Neuronal stem cell (in vitro differentiated cells): ENCODE measurements around the gene RAPGEF6.
"Not testable (repeated sequence)": the region's sequence is repeated elsewhere in the genome, so short reads cannot be mapped to it uniquely, and the experiment has no call there.

Source experiments
- DNase-seq: peaks from one replicate; pipeline ENCODE4 v3.0.0-alpha.2; 2013; ENCODE audit warnings: low spot score
- H2AFZ ChIP-seq: one replicate; pipeline ENCODE4 v1.6.1; 2013; ENCODE audit warnings: mild to moderate bottlenecking, low read length, inconsistent platforms
- H2AK5ac ChIP-seq: 2 replicates; pipeline ENCODE4 v1.6.1; 2013; ENCODE audit warnings: low read depth, mild to moderate bottlenecking, inconsistent platforms, low read length, moderate library complexity, mixed read lengths
- H2BK120ac ChIP-seq: 2 replicates; pipeline ENCODE4 v1.6.1; 2013; ENCODE audit warnings: low read depth, mild to moderate bottlenecking, inconsistent platforms, low read length, moderate library complexity, mixed read lengths
- H2BK12ac ChIP-seq: one replicate; pipeline ENCODE4 v1.6.1; 2013; ENCODE audit warnings: low read length, inconsistent platforms
- H2BK15ac ChIP-seq: 2 replicates; pipeline ENCODE4 v1.6.1; 2013; ENCODE audit warnings: mild to moderate bottlenecking, low read length, inconsistent platforms, mixed read lengths
- H2BK5ac ChIP-seq: one replicate; pipeline ENCODE4 v1.6.1; 2013; ENCODE audit warnings: inconsistent platforms, mild to moderate bottlenecking, low read length, moderate library complexity
- H3K14ac ChIP-seq: one replicate; pipeline ENCODE4 v1.6.1; 2013; ENCODE audit warnings: low read length, inconsistent platforms
- H3K18ac ChIP-seq: 2 replicates; pipeline ENCODE4 v1.6.1; 2013; ENCODE audit warnings: low read length, inconsistent platforms
- H3K23ac ChIP-seq: 2 replicates; pipeline ENCODE4 v1.6.1; 2013; ENCODE audit warnings: low read depth, mild to moderate bottlenecking, mixed read lengths, low read length, inconsistent platforms; ENCODE audit not compliant: poor library complexity
- H3K27ac ChIP-seq: replicated peaks from 3 replicates; pipeline ENCODE4 v1.5.1; 2013; ENCODE audit warnings: low read length, inconsistent platforms
- H3K27me3 ChIP-seq, 3 experiments: 2 replicates each; pipeline ENCODE4 v1.6.1; 2013; ENCODE audit warnings: low read length in 3 of 3, mild to moderate bottlenecking in 2 of 3, inconsistent platforms in 1 of 3, low read depth in 1 of 3, mixed read lengths in 1 of 3, moderate library complexity in 1 of 3; ENCODE audit not compliant: control insufficient read depth in 3 of 3, insufficient read depth in 3 of 3
- H3K36me3 ChIP-seq, 2 donors: replicated peaks in 1 of 2; 2 replicates each; pipeline ENCODE4 v1.6.1; 2013; ENCODE audit warnings: low read length in 2 of 2; ENCODE audit not compliant: control insufficient read depth in 2 of 2, insufficient read depth in 2 of 2
- H3K4ac ChIP-seq: 2 replicates; pipeline ENCODE4 v1.6.1; 2013; ENCODE audit warnings: inconsistent platforms, mild to moderate bottlenecking, low read length, moderate library complexity
- H3K4me1 ChIP-seq, 2 donors: 1 replicate in 1 of 2; 2 replicates in 1 of 2; pipeline ENCODE4 v1.6.1; 2013; ENCODE audit warnings: low read length in 2 of 2, low read depth in 1 of 2; ENCODE audit not compliant: control insufficient read depth in 2 of 2, insufficient read depth in 1 of 2
- H3K4me2 ChIP-seq: one replicate; pipeline ENCODE4 v1.6.1; 2013; ENCODE audit warnings: mild to moderate bottlenecking, low read length, inconsistent platforms; ENCODE audit not compliant: insufficient read depth, poor library complexity, severe bottlenecking
- H3K4me3 ChIP-seq, 2 donors: 2 replicates each; pipeline ENCODE4 v1.5.1; 2013; ENCODE audit warnings: low read length in 2 of 2, mild to moderate bottlenecking in 2 of 2, inconsistent platforms in 1 of 2, moderate library complexity in 1 of 2
- H3K79me1 ChIP-seq: one replicate; pipeline ENCODE4 v1.6.1; 2013; ENCODE audit warnings: low read depth, mild to moderate bottlenecking, inconsistent platforms, low read length, moderate library complexity
- H3K9ac ChIP-seq: one replicate; pipeline ENCODE4 v1.6.1; 2013; ENCODE audit warnings: mild to moderate bottlenecking, low read depth, low read length, inconsistent platforms; ENCODE audit not compliant: poor library complexity
- H3K9me3 ChIP-seq, 2 donors: replicated peaks in 1 of 2; 2 replicates each; pipeline versions ENCODE3 to v1.6.1; 2013; ENCODE audit warnings: low read length in 2 of 2, mild to moderate bottlenecking in 2 of 2, inconsistent platforms in 1 of 2, low read depth in 1 of 2, mixed read lengths in 1 of 2, moderate library complexity in 1 of 2; ENCODE audit not compliant: control insufficient read depth in 2 of 2, insufficient read depth in 1 of 2
- H4K8ac ChIP-seq: one replicate; pipeline ENCODE4 v1.6.1; 2013; ENCODE audit warnings: low read depth, mild to moderate bottlenecking, inconsistent platforms, low read length, moderate library complexity
- H4K91ac ChIP-seq: one replicate; pipeline ENCODE4 v1.6.1; 2013; ENCODE audit warnings: low read length, low read depth, mild to moderate bottlenecking, inconsistent platforms; ENCODE audit not compliant: poor library complexity
- WGBS, 2 donors: extraction: QIAGEN DNeasy Blood & Tissue Kit; methylation state at CpG; one replicate each; pipeline ENCODE4 v1.1.7; 2013; ENCODE audit warnings: missing lambda C conversion rate in 2 of 2, mixed read lengths in 1 of 2; ENCODE audit not compliant: insufficient read length in 2 of 2, insufficient replicate concordance in 1 of 2; ENCODE audit errors: extremely low coverage in 2 of 2; 5-methylcytosine and 5-hydroxymethylcytosine counted together

Gene RAPGEF6

DNA sequence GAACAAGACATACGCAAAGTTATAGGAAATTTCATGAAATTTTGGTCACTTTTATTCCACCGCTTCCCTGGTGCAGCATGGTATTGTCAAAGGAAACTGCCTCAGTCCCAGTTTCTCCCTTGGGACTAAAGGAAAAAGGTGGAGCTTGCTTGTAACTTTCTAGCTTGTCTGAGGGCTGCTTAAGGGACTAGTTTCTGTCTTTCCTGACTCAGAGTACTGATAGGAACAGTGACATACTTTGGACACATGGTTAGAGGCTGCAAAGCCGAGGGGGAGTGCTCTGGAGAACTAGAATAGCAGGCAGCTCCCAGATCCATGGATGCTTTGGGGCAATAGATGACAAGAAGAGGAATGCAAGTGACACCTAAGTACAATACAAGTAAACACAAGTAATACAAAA is 234.4 kb downstream of the RAPGEF6 start:
- no peak overlapping the region for H4K8ac ChIP-seq
- H3K79me1 ChIP-seq = no peaks in the 10 kb centered on the region
- peaks cover 0 to 55% of the 10 kb centered on the region in 2 donors for H3K36me3 ChIP-seq
- H3K4me1 ChIP-seq = no peaks in the 10 kb centered on the region
- no peak overlapping the region for H3K9ac ChIP-seq
- H3K9me3 ChIP-seq = peaks cover 1 to 15% of the 10 kb centered on the region in 2 donors
- no peak overlapping the region for H2AK5ac ChIP-seq
- no peak overlapping the region for H2BK120ac ChIP-seq
- no peak overlapping the region for H3K14ac ChIP-seq
- no peak overlapping the region for H2BK5ac ChIP-seq
- H3K18ac ChIP-seq = no peak overlapping the region
- no peaks in the 10 kb centered on the region for H3K27me3 ChIP-seq
- no peak overlapping the region for H3K4me2 ChIP-seq
- H3K23ac ChIP-seq = no peak overlapping the region
- no peak overlapping the region for H3K4me3 ChIP-seq
- no CpG with 5 or more reads among the region's 3 CpGs for WGBS, 2 donors
- H3K27ac ChIP-seq = no peak overlapping the region
- no peak for DNase-seq
- no peak overlapping the region for H2AFZ ChIP-seq
- H4K91ac ChIP-seq = no peak overlapping the region
- no peak overlapping the region for H2BK15ac ChIP-seq
- no peak overlapping the region for H3K4ac ChIP-seq
- no peak overlapping the region for H2BK12ac ChIP-seq

DNA sequence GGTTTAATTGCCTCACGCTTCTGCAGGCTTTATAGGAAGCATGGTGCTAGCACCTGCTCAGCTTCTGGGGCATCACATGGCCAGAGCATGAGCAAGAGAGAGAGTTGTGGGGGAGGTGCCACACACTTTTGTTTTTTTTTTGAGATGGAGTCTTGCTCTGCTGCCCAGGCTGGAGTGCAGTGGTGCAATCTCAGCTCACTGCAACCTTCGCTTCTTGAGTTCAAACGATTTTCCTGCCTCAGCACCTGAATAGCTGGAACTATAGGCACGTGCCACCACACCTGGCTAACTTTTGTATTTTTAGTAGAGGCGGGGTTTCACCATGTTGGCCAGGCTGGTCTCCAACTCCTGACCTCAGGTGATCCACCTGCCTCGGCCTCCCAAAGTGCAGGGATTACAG is 236.0 kb downstream of the RAPGEF6 start:
- not testable (repeated sequence) for H3K27ac ChIP-seq, H3K4me1 ChIP-seq, H3K14ac ChIP-seq, DNase-seq, H2AK5ac ChIP-seq, H2BK15ac ChIP-seq, H4K8ac ChIP-seq, H3K79me1 ChIP-seq, H3K27me3 ChIP-seq, H3K4me2 ChIP-seq, H2AFZ ChIP-seq, H3K23ac ChIP-seq, H3K18ac ChIP-seq, H3K9ac ChIP-seq, H2BK120ac ChIP-seq, H4K91ac ChIP-seq, H2BK5ac ChIP-seq, H2BK12ac ChIP-seq, H3K4ac ChIP-seq, H3K4me3 ChIP-seq
- no CpG with 5 or more reads among the region's 6 CpGs for WGBS, 2 donors
- Histone ChIP-seq H3K36me3 (peaks cover 5 to 68% of the 10 kb centered on the region in 2 donors), H3K9me3 (peaks cover 1 to 15% of the 10 kb centered on the region in 2 donors)

DNA sequence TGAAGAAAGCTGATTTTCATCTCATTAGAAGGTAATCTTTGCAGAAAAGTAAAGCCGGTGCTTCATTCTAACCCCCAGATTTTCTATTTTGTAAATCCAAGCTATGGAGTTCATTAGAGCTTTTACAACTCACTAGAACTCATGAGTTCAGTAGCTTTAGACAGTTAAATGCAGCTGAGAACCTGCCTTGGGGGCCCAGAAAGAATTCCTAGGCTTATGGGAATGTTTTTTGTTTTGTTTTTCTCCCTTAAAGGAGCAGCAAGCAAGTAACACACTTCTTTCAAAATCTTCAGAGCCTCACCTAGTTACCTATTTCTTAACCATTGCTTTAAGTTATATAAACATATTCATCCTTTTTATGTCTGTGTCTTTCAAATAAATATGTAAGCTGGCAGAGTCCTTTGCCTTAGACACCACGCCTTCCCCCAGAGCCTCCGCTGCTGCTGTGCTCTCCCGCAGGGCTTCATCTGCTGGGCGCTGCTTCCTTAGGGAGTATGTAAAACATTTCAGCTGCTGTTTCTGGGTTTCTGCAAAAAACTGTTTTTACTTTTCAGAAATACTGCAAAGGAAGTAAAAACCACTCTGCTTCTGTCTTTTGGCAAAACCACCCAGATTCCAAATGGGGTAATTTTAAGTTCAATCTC is 238.3 kb downstream of the RAPGEF6 start:
- no peaks in the 10 kb centered on the region for H3K27me3 ChIP-seq
- H2BK120ac ChIP-seq = no peak overlapping the region
- H2AFZ ChIP-seq = no peak overlapping the region
- no peak overlapping the region for H4K91ac ChIP-seq
- H3K4me2 ChIP-seq = no peak overlapping the region
- no peak overlapping the region for H2BK15ac ChIP-seq
- no peak overlapping the region for H2AK5ac ChIP-seq
- no peak for DNase-seq
- H3K4me3 ChIP-seq = no peak overlapping the region
- no peak overlapping the region for H2BK12ac ChIP-seq
- no peaks in the 10 kb centered on the region for H3K79me1 ChIP-seq
- no peak overlapping the region for H3K23ac ChIP-seq
- H4K8ac ChIP-seq = no peak overlapping the region
- no peak overlapping the region for H3K18ac ChIP-seq
- peaks cover 6 to 88% of the 10 kb centered on the region in 2 donors for H3K36me3 ChIP-seq
- no peak overlapping the region for H2BK5ac ChIP-seq
- no CpG with 5 or more reads among the region's 5 CpGs for WGBS, 2 donors
- H3K9ac ChIP-seq = no peak overlapping the region
- H3K14ac ChIP-seq = no peak overlapping the region
- peaks cover 0 to under 1% of the 10 kb centered on the region in 2 donors for H3K9me3 ChIP-seq
- no peaks in the 10 kb centered on the region for H3K4me1 ChIP-seq
- no peak overlapping the region for H3K4ac ChIP-seq
- H3K27ac ChIP-seq = no peak overlapping the region

DNA sequence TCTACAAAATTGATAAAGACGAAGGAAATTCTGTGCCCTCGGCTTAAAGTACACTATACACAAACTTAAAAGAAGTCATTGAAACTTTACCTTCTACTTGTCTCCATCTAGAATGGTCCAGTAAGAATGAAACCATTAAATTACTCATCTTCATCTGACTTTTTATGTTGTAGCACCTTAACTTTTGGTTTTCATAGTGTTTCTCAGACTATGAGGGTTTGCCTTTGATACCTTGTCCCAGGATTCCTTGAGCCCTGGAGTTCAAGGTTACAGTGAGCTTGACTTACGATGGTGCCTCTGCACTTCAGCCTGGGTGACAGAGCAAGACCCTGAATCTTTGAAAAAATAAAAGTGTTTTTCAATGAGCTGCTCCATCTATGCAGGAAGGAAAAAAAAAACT is 239.0 kb downstream of the RAPGEF6 start:
- Histone ChIP-seq H2BK5ac (no peak overlapping the region), H3K79me1 (no peaks in the 10 kb centered on the region), H3K9me3 (no peaks in the 10 kb centered on the region), H2BK15ac (no peak overlapping the region), H3K14ac (no peak overlapping the region), H3K4me1 (no peaks in the 10 kb centered on the region), H2AK5ac (no peak overlapping the region), H3K27ac (no peak overlapping the region), H2BK120ac (no peak overlapping the region), H4K8ac (no peak overlapping the region), H3K36me3 (peaks cover 6 to 91% of the 10 kb centered on the region in 2 donors), H3K18ac (no peak overlapping the region), H3K4ac (no peak overlapping the region), H4K91ac (no peak overlapping the region), H3K9ac (no peak overlapping the region), H3K23ac (no peak overlapping the region), H2AFZ (no peak overlapping the region), H3K4me2 (no peak overlapping the region), H3K4me3 (no peak overlapping the region), H3K27me3 (no peaks in the 10 kb centered on the region), H2BK12ac (no peak overlapping the region)
- no peak for DNase-seq
- no CpG with 5 or more reads among the region's 3 CpGs for WGBS, 2 donors
